KMS-11 (cell line): ENCODE measurements around the gene RAB34.

Source experiments
- H2AFZ ChIP-seq: fragments of 200-600 bp; sonication (generic); 2 replicates; pipeline ENCODE4 v1.6.1; 2016; ENCODE audit warnings: antibody characterized with exemption, mixed run types, low read depth
- H3K27ac ChIP-seq: fragments of 200-600 bp; sonication (generic); 2 replicates; pipeline ENCODE4 v1.6.1; 2016; ENCODE audit warnings: mild to moderate bottlenecking, mixed run types
- H3K27me3 ChIP-seq: fragments of 200-600 bp; sonication (generic); 2 replicates; pipeline ENCODE4 v1.6.1; 2017; ENCODE audit warnings: mild to moderate bottlenecking, low read depth, mixed run types, moderate library complexity; ENCODE audit not compliant: insufficient read depth
- H3K36me3 ChIP-seq: fragments of 200-600 bp; sonication (generic); 2 replicates; pipeline ENCODE4 v1.6.1; 2017; ENCODE audit warnings: mild to moderate bottlenecking, mixed run types; ENCODE audit not compliant: insufficient read depth
- H3K4me1 ChIP-seq: fragments of 200-600 bp; sonication (generic); 2 replicates; pipeline ENCODE4 v1.6.1; 2016; ENCODE audit warnings: mild to moderate bottlenecking, low read depth, mixed run types; ENCODE audit not compliant: poor library complexity, severe bottlenecking
- H3K4me2 ChIP-seq: fragments of 200-600 bp; sonication (generic); 2 replicates; pipeline ENCODE4 v1.7.0; 2016; ENCODE audit warnings: mild to moderate bottlenecking, mixed run types
- H3K4me3 ChIP-seq: fragments of 200-600 bp; sonication (generic); IDR thresholded peaks from 2 replicates; pipeline ENCODE4 v1.6.1; 2017; ENCODE audit warnings: low read depth, low read length, mixed read lengths; ENCODE audit not compliant: insufficient read depth
- H3K79me2 ChIP-seq: fragments of 200-600 bp; sonication (generic); 2 replicates; pipeline ENCODE4 v1.6.1; 2016; ENCODE audit warnings: low read depth, mixed run types; ENCODE audit not compliant: insufficient read depth
- H3K9ac ChIP-seq: fragments of 200-600 bp; sonication (generic); 2 replicates; pipeline ENCODE4 v1.6.1; 2016; ENCODE audit warnings: mild to moderate bottlenecking, mixed run types
- H4K20me1 ChIP-seq: fragments of 200-600 bp; sonication (generic); 2 replicates; pipeline ENCODE4 v1.6.1; 2016; ENCODE audit warnings: mild to moderate bottlenecking, mixed run types; ENCODE audit not compliant: insufficient read depth
- CTCF ChIP-seq: fragments of 200-600 bp; sonication (generic); conservative IDR thresholded peaks from 2 replicates; pipeline ENCODE4 v1.6.1; 2017; ENCODE audit warnings: low read depth, mild to moderate bottlenecking, antibody characterized with exemption, low read length, moderate library complexity, mixed read lengths

Gene RAB34

GRCh38 chr17:28749516-28750177 lies 32.0 kb upstream of the RAB34 start:
- H3K4me2 ChIP-seq: no peak overlapping the region
- no peak for TF ChIP-seq CTCF
- H3K79me2 ChIP-seq: peaks cover 19% of the 10 kb centered on the region
- no peaks in the 10 kb centered on the region; the same call in 1 of the 2 replicates for H3K36me3 ChIP-seq
- H4K20me1 ChIP-seq: 0 out of 2 replicates have a peak, but pooled peaks cover 9% of the 10 kb centered on the region
- no peak overlapping the region for H3K9ac ChIP-seq
- H3K4me1 ChIP-seq: peaks cover 38% of the 10 kb centered on the region
- H3K27ac ChIP-seq: peak overlapping the region; percentile 22; the same call in 1 of the 2 replicates
- H3K4me3 ChIP-seq: no peak overlapping the region
- H2AFZ ChIP-seq: no peak overlapping the region
- no peaks in the 10 kb centered on the region for H3K27me3 ChIP-seq

- no peaks in the 10 kb centered on the region; the same call in 1 of the 2 replicates for H3K36me3 ChIP-seq
- H4K20me1 ChIP-seq: 0 out of 2 replicates have a peak, but pooled peaks cover 9% of the 10 kb centered on the region
Observed at GRCh38 chr17:28748852-28749515, 31.3 kb upstream of the RAB34 start.

GRCh38 chr17:28747801-28748750 lies 30.4 kb upstream of the RAB34 start:
- no peak for TF ChIP-seq CTCF
- no peaks in the 10 kb centered on the region; the same call in 1 of the 2 replicates for H3K36me3 ChIP-seq
- H2AFZ ChIP-seq: no peak overlapping the region
- H3K27ac ChIP-seq: no peak overlapping the region
- peaks cover 41% of the 10 kb centered on the region for H3K4me1 ChIP-seq
- H3K4me2 ChIP-seq: no peak overlapping the region
- no peak overlapping the region for H3K4me3 ChIP-seq
- 0 out of 2 replicates have a peak, but pooled peaks cover 9% of the 10 kb centered on the region for H4K20me1 ChIP-seq
- H3K79me2 ChIP-seq: peaks cover 24% of the 10 kb centered on the region
- H3K9ac ChIP-seq: no peak overlapping the region
- H3K27me3 ChIP-seq: no peaks in the 10 kb centered on the region

More at GRCh38 chr17:28748852-28749515, 31.3 kb upstream of the RAB34 start:
- H3K79me2 ChIP-seq: peaks cover 24% of the 10 kb centered on the region
- no peaks in the 10 kb centered on the region for H3K27me3 ChIP-seq
- H3K4me3 ChIP-seq: no peak overlapping the region
- H3K4me1 ChIP-seq: peaks cover 38% of the 10 kb centered on the region
- H3K4me2 ChIP-seq: no peak overlapping the region
- no peak overlapping the region for H3K27ac ChIP-seq
- no peak for TF ChIP-seq CTCF
- H3K9ac ChIP-seq: no peak overlapping the region
- no peak overlapping the region for H2AFZ ChIP-seq

GRCh38 chr17:28747051-28747691 lies 29.5 kb upstream of the RAB34 start:
- Histone ChIP-seq H4K20me1 (0 out of 2 replicates have a peak, but pooled peaks cover 9% of the 10 kb centered on the region), H3K4me3 (no peak overlapping the region), H3K4me2 (no peak overlapping the region), H3K4me1 (peaks cover 48% of the 10 kb centered on the region), H2AFZ (no peak overlapping the region), H3K27me3 (no peaks in the 10 kb centered on the region), H3K9ac (no peak overlapping the region), H3K27ac (no peak overlapping the region), H3K36me3 (no peaks in the 10 kb centered on the region; the same call in 1 of the 2 replicates), H3K79me2 (peaks cover 24% of the 10 kb centered on the region)
- TF ChIP-seq CTCF: no peak
